Ishikawa (cell line): ENCODE data around the gene EFHC1.

Experiments
- CREB1 ChIP-seq: IDR thresholded peaks from 2 replicates; pipeline ENCODE4 v1.6.1; 2012; ENCODE audit warnings: low read depth
- REST ChIP-seq: IDR thresholded peaks from 2 replicates; pipeline ENCODE4 v1.6.1; 2012; ENCODE audit warnings: low read depth, mild to moderate bottlenecking
- YY1 ChIP-seq: IDR thresholded peaks from 2 replicates; pipeline ENCODE4 v1.6.1; 2012; ENCODE audit warnings: low read depth

DNA sequence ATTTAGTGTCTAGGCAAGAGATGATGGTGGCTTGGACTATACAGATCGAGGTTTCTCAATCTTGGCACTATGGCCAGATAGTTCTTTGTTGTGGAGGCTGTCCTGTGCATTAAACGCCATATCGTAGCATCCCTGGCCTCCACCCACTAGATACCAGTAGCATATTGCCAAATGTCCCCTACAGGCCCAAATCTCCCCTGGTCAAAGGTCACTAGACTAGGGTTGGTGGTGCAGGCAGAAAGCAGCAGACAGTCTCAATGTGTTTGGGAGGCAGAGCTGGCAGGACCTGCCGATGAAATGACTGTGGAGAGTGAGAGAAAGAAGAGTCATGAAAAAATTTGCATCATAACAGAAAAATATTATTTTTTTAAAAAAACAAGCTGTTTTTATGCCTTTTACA is 93.8 kb downstream of the EFHC1 start:
- TF ChIP-seq CREB1 (no peak), YY1 (no peak), REST (no peak)
